GM18951 (cell line): ENCODE results near the gene ACSM3.

Experiments
- POLR2A ChIP-seq: IDR thresholded peaks from 4 replicates; pipeline ENCODE4 v1.6.1; 2011; ENCODE audit warnings: mild to moderate bottlenecking; ENCODE audit not compliant: insufficient read length, insufficient read depth; ENCODE audit errors: extremely low read depth
- in situ Hi-C: fragments of 300-500 bp; cut with MboI; formaldehyde crosslinking; loops from one replicate; pipeline ENCODE4 v1.12.0; 2022; ENCODE audit warnings: low sequenced_read_pairs, mixed read lengths, inconsistent platforms; ENCODE audit not compliant: unreplicated experiment

ACSM3 gene

GRCh38 chr16:20767577-20767976 is 3.8 kb downstream of the ACSM3 start:
- TF ChIP-seq POLR2A: no peak
- in situ Hi-C loops: no loop called here

DNA sequence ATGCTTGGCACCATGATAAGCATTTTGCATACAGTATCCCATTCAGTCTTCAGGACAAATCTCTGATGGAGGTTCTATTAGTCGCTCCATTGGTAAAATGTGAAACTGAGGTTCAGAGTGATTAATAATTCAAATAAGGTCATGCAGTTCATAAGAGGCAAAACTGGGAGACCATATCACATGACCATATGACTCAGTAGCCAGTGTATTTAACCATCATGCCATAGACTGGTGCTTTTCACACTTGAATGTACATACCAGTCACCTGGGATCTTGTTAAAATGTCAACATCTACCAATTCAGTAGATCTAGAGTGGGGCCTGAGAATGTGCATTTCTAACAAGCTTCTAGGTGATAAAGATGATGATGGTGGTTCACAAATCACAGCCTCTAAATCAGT is 4.3 kb downstream of the ACSM3 start:
- in situ Hi-C loops: no loop called here
- TF ChIP-seq POLR2A: no peak

- in situ Hi-C loops: no loop called here
- TF ChIP-seq POLR2A: no peak
These were observed 5.0 kb downstream of the ACSM3 start for GRCh38 chr16:20768818-20769217.

DNA sequence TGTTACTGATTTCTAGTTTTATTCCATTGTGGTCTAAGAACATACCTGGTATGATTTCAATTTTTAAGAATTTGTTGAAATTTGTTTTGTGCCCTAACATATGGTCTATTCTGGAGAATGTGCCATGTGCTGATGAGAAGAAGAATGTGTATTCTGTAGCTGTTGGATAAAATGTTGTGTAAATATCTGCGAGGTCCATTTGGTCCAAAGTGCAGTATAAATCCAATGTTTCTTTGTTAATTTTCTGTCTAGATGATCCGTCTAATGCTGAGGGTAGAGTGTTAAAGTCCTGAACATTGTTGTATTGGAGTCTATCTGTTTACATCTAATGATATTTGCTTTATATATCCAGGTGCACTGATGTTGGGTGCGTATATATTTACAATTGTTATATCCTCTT is 9.9 kb downstream of the ACSM3 start:
- in situ Hi-C loops: no loop called here
- TF ChIP-seq POLR2A: no peak

- no peak for TF ChIP-seq POLR2A
- in situ Hi-C loops: no loop called here
These were observed 11.0 kb downstream of the ACSM3 start for GRCh38 chr16:20774703-20775362.

DNA sequence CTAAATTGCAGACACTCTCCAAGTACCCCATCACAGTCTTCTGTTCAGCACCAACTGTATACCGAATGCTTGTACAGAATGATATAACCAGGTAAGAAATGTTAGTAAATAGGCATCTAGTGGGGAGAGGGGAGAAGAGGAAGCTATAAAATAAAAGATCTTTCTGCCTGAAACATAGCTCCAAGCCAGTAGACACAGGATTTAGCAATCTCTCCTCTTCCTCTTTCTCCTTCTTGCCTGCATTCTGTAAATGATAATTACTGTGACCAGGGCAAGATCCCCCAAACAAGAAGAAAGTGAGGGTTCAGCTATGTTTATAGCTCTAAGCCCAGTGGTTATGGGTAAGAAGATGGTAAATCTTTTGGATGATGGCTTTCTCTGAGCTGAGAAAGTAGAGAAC is 17.9 kb downstream of the ACSM3 start:
- in situ Hi-C loops: no loop called here
- no peak for TF ChIP-seq POLR2A

DNA sequence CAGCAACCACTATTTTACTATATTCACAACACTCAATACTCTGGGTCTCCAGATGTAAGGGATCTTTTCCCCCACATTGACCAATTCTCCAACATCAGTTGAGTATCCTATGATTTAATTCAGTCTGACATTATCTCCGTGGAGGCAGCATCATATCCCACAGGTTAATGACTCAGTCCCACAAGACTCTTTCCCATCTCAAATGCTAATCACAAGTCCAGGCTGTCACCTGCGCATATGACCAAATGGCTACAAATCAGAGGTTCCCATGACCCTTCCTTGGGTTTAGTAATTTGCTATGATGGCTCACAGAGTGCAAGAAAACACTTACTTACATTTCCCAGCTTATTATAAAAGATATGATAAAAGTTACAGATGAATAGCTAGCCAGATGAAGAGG is 18.7 kb downstream of the ACSM3 start:
- in situ Hi-C loops: no loop called here
- TF ChIP-seq POLR2A: no peak

- no peak for TF ChIP-seq POLR2A
These were observed 20.4 kb downstream of the ACSM3 start for GRCh38 chr16:20784204-20784603.

DNA sequence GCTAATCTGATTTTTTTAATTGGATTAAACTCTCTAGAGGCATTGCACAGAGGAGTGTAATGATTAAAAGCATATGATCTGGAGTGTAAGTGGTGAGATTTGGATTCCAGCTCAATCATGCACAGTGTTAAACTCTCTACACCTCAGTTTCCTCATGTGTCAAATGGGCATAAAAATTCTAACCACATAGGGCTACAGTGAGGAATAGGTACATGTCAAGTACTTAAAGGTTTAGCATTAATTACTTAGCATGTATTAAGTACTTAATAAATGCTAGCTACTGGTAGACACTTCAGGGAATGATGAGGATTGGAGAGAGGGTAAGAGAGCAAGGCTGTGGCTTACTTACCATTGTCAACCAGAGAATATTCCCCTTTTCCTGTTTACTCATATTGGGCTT is 25.3 kb downstream of the ACSM3 start:
- no peak for TF ChIP-seq POLR2A
- in situ Hi-C loops: no loop called here

More at GRCh38 chr16:20784204-20784603, 20.4 kb downstream of the ACSM3 start:
- in situ Hi-C loops: no loop called here

GRCh38 chr16:20791923-20792612 is 28.3 kb downstream of the ACSM3 start:
- in situ Hi-C loops: no loop called here
- no peak for TF ChIP-seq POLR2A

- in situ Hi-C loops: no loop called here
- TF ChIP-seq POLR2A: no peak
These were observed 34.5 kb downstream of the ACSM3 start for GRCh38 chr16:20798364-20798763.

DNA sequence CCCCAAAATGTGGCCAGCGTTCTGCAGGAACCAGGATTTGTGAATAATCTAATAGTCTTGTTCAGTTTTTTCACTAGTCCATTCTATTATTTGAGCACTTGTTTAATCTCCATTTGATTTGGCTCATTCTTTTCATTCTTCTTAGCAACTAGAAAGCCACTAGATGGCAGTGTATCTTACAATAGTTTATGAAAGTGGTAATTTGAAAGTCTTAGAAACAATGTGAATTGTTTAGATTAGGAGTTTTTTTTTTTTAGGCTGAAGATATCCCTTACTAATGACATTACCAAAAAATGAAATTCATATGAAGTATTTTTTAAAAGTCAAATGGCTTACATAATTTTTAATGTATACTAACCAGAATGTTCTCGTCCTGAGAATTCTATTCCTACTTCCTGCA is 35.8 kb downstream of the ACSM3 start:
- in situ Hi-C loops: no loop called here
- TF ChIP-seq POLR2A: no peak

- no peak for TF ChIP-seq POLR2A
- in situ Hi-C loops: no loop called here
These were observed 37.5 kb downstream of the ACSM3 start for GRCh38 chr16:20801278-20801677.

- in situ Hi-C loops: no loop called here
- no peak for TF ChIP-seq POLR2A
These were observed 39.4 kb downstream of the ACSM3 start for GRCh38 chr16:20803192-20803560.
